ENCODE measurements around the gene USP6NL.

GRCh38 chr10:11448545-11449244 lies 162.8 kb downstream of the USP6NL start:
- no peak for TF ChIP-seq SETDB1 (CRISPR knock-in tag; IDR thresholded peaks at IDR 0.05; ENCODE audit: borderline replicate concordance)
- TF ChIP-seq GABPB1 (CRISPR knock-in tag; IDR thresholded peaks at IDR 0.05), result no peak
- no peak for TF ChIP-seq TFDP1 (CRISPR knock-in tag; IDR thresholded peaks at IDR 0.05; ENCODE audit: borderline replicate concordance)

Data from HepG2 (cell line).